Measurements from ENCODE around the gene BAK1.

BAK1 gene

DNA sequence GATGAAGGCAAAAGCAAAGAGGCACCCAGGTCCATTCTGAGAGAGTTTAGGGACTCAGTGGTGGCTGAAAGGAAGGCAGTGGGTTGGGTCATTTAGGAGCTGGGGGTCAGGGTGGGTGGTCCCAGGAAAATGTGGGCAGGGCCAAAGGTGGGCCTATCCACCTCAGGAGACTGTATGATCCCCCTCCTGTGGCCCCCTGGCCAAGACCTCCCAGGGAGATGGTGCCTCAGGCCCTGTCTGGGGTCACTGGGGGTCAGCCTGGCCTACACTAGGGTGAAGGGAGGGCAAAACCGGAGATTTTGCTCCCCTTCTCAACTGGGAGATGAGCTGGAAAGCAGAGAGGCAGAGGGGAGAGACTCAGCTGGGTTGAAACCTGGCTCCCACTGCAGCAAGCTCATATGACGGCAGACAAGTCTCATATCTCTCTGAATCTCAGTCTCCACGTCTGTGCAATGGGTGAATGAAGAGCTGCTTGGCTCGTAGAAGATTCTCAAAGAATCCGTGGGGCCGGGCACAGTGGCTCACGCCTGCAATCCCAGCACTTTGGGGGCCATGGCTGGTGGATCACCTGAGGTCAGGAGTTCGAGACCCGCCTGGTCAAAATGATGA lies 11.5 kb upstream of the BAK1 start:
- no peak overlapping the region for H3K4me3 ChIP-seq (replicated peaks; ENCODE audit: low read depth, low read length)
- DNase-seq (ENCODE audit: extremely low read depth, low read depth) = no peak

DNA sequence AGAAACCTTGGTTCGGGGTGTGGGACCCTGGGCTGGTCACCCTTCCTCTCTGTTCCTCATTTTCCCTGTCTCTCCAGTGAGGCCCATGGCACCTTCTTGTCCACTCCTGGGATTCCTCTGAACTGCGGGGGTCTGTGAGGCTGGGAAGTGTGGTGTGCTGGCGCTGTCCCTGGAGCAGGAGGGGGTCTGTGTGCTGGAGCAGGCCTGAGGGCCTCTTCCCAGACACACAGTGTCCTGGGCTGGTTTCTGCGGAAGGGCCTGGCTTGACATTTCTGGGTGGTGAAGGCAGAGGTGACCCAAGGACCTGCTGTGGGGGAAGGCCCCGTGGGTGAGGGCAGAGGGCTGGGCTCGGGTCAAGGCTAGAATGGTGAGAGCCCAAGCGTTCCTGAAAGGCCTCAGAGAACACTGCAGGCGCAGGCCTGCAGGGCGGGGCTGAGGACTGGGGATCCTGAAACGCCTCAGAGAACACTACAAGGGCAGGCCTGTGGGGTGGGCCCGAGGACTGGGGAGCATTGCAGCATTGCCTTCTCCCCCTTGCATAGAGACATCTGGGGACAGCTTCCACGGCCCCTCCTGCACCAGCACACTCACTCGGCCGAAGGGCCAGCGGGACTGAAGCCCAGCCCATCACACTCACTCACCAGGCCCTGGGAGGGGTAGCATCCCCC lies 10.6 kb upstream of the BAK1 start:
- H3K4me3 ChIP-seq (replicated peaks; ENCODE audit: low read depth, low read length) = no peak overlapping the region
- TF ChIP-seq CTCF (IDR thresholded peaks at IDR 0.05; ENCODE audit: low read depth, low read length, missing control alignments) = no peak
- no peak for DNase-seq (ENCODE audit: extremely low read depth, low read depth)

More for the DNA sequence above, 11.5 kb upstream of the BAK1 start:
- no peak for TF ChIP-seq CTCF (IDR thresholded peaks at IDR 0.05; ENCODE audit: low read depth, low read length, missing control alignments)

DNA sequence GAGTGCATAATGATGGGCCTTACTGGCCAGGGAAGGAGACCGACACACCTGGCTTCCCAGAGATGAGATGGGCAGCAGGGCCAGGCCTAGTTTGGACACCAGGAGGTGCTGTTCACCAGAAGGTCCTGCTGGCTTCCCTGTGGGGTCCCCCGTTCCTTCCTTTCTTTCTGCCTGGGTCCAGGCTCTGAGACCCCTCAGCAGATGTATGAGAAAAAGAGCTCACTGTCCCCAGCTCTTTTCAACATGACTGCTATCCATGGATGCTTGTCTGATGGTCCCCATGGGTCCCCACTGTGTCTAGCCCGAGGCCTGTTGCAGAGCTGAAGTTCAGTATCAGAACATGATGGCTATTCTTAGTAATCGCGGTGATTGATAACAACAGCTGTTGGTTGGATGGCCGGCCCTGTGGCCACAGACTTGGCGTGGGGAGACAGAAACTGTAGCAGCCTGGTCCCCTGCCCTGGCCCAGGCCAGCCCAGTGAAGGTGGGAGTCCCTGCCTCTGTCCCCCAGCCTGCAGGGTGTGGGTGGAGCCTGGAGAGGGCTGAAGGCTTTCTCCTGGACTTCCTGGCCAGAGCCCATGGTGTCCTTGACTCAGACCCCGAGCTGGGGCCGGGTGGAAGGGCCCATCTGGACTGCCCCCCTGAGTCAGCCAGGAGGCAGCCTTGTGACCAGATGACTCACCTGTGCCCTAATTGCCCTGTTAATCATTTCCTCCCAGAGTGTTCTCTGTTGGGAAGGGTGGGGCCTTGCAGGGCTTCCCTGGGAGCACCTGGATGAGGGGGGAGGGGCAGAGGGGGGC lies 9.9 kb upstream of the BAK1 start:
- DNase-seq (ENCODE audit: extremely low read depth, low read depth) = peak; percentile 65
- peak; percentile 92 for TF ChIP-seq CTCF (IDR thresholded peaks at IDR 0.05; ENCODE audit: low read depth, low read length, missing control alignments)
- H3K4me3 ChIP-seq (replicated peaks; ENCODE audit: low read depth, low read length) = no peak overlapping the region

GRCh38 chr6:33589392-33589730 lies 9.3 kb upstream of the BAK1 start:
- TF ChIP-seq CTCF (IDR thresholded peaks at IDR 0.05; ENCODE audit: low read depth, low read length, missing control alignments) = no peak
- no peak overlapping the region for H3K4me3 ChIP-seq (replicated peaks; ENCODE audit: low read depth, low read length)
- DNase-seq (ENCODE audit: extremely low read depth, low read depth) = no peak

- no peak overlapping the region for H3K4me3 ChIP-seq (replicated peaks; ENCODE audit: low read depth, low read length)
- DNase-seq (ENCODE audit: extremely low read depth, low read depth) = no peak
- no peak for TF ChIP-seq CTCF (IDR thresholded peaks at IDR 0.05; ENCODE audit: low read depth, low read length, missing control alignments)
These were observed 8.8 kb upstream of the BAK1 start for GRCh38 chr6:33588894-33589293.

GRCh38 chr6:33587529-33587928 lies 7.5 kb upstream of the BAK1 start:
- DNase-seq (ENCODE audit: extremely low read depth, low read depth) = no peak
- no peak for TF ChIP-seq CTCF (IDR thresholded peaks at IDR 0.05; ENCODE audit: low read depth, low read length, missing control alignments)
- H3K4me3 ChIP-seq (replicated peaks; ENCODE audit: low read depth, low read length) = no peak overlapping the region
